HCT116 (cell line): ENCODE measurements around the gene CCDC87. TPM values are rescaled to one million over a fixed set of nuclear protein-coding genes. Genes with fewer than 3 reads are reported as not detected.

Experiments used
- ATAC-seq: fragments of 200-7000 bp; cut with Tn5 transposase; 2 replicates; pipeline ENCODE4 v1.9.1; 2020; ENCODE audit warnings: mild to moderate bottlenecking, moderate library complexity
- BruUV-seq: library from RNA; stranded (reverse); fragments of 400-500 nt; replicated peaks from 2 replicates; lab custom pipeline; 2021; lab: Mats Ljungman, UMichigan
- CTCF ChIA-PET: fragments of 300-600 bp; sonication (Branson Sonifier 250); formaldehyde crosslinking; loops from one replicate; lab custom pipeline; 2021; ENCODE audit warnings: antibody characterized with exemption; lab: Charles Lee
- POLR2A ChIA-PET: fragments of 300-600, 350-600 bp; sonication (Branson Sonifier 250); formaldehyde crosslinking; loops from one replicate; lab custom pipeline; 2021; ENCODE audit warnings: antibody characterized with exemption; lab: Charles Lee
- RAD21 ChIA-PET, 2 experiments: fragments of 300-600 bp; sonication (Branson Sonifier 250); formaldehyde crosslinking; loops; one replicate each; lab custom pipeline; 2023; ENCODE audit warnings: low total read pairs in 2 of 2; ENCODE audit not compliant: uncharacterized antibody in 2 of 2, unreplicated experiment in 2 of 2, low non-redundant PET in 1 of 2; lab: Charles Lee
- DNase-seq: peaks from one replicate; pipeline ENCODE4 v3.0.0-alpha.2; 2010; ENCODE audit warnings: low read depth, low spot score
- H2AFZ ChIP-seq: fragments of 200-600 bp; shearing (Covaris generic), sonication (generic); 2 replicates; pipeline ENCODE4 v1.6.1; 2017; ENCODE audit warnings: low read depth, mixed run types, mixed read lengths, antibody characterized with exemption, low read length; ENCODE audit not compliant: poor library complexity, severe bottlenecking
- H3K27ac ChIP-seq: 2 replicates; pipeline ENCODE4 v1.5.1; 2012; ENCODE audit warnings: low read depth, low read length
- H3K27me3 ChIP-seq: fragments of 200-600 bp; sonication (generic); 2 replicates; pipeline ENCODE4 v1.6.1; 2016; ENCODE audit warnings: mixed run types, low read length, mixed read lengths; ENCODE audit not compliant: insufficient read depth
- H3K36me3 ChIP-seq, 2 experiments: fragments of 200-500 bp in 1 of 2; fragments of 200-600 bp in 1 of 2; sonication (Bioruptor generic) in 1 of 2; sonication (generic) in 1 of 2; 2 replicates each; pipeline versions ENCODE4 v1.5.1 to v1.6.1; 2014 to 2016; ENCODE audit warnings: low read length in 2 of 2, inconsistent platforms in 1 of 2, mixed read lengths in 1 of 2, mixed run types in 1 of 2; ENCODE audit not compliant: insufficient read depth in 2 of 2, control insufficient read depth in 1 of 2
- H3K4me1 ChIP-seq, 2 experiments: fragments of 200-600 bp in 1 of 2; sonication (generic) in 1 of 2; 2 replicates each; pipeline versions ENCODE4 v1.5.1 to v1.6.1; 2012 to 2017; ENCODE audit warnings: low read length in 2 of 2, inconsistent platforms in 1 of 2, mild to moderate bottlenecking in 1 of 2, mixed read lengths in 1 of 2, mixed run types in 1 of 2, moderate library complexity in 1 of 2; ENCODE audit not compliant: insufficient read depth in 2 of 2, control insufficient read depth in 1 of 2
- H3K4me2 ChIP-seq: fragments of 200-600 bp; sonication (generic); 2 replicates; pipeline ENCODE4 v1.6.1; 2017; ENCODE audit warnings: mixed run types, low read length, mixed read lengths
- H3K4me3 ChIP-seq, 2 experiments: fragments of 200-600 bp in 1 of 2; sonication (generic) in 1 of 2; replicated peaks in 1 of 2; 2 replicates each; pipeline ENCODE4 v1.5.1; 2011 to 2016; ENCODE audit warnings: low read length in 2 of 2, control low read depth in 1 of 2, low read depth in 1 of 2, mild to moderate bottlenecking in 1 of 2, mixed read lengths in 1 of 2, mixed run types in 1 of 2
- H3K79me2 ChIP-seq: fragments of 200-600 bp; sonication (generic); 2 replicates; pipeline ENCODE4 v1.6.1; 2017; ENCODE audit warnings: mild to moderate bottlenecking, mixed run types, low read length, moderate library complexity, mixed read lengths; ENCODE audit not compliant: insufficient read depth
- H3K9ac ChIP-seq: fragments of 200-600 bp; sonication (generic); 2 replicates; pipeline ENCODE4 v1.6.1; 2016; ENCODE audit warnings: low read length, mixed read lengths
- H3K9me2 ChIP-seq: fragments of 200-600 bp; sonication (generic), shearing (Covaris generic); 2 replicates; pipeline ENCODE4 v1.6.1; 2017; ENCODE audit warnings: mixed run types, mild to moderate bottlenecking, moderate library complexity; ENCODE audit not compliant: insufficient read depth
- H3K9me3 ChIP-seq, 2 experiments: fragments of 200-500 bp in 1 of 2; fragments of 200-600 bp in 1 of 2; sonication (Bioruptor generic) in 1 of 2; sonication (generic) in 1 of 2; 2 replicates each; pipeline ENCODE4 v1.6.1; 2014 to 2017; ENCODE audit warnings: low read length in 2 of 2, mixed read lengths in 2 of 2, inconsistent platforms in 1 of 2, low read depth in 1 of 2, mild to moderate bottlenecking in 1 of 2, mixed run types in 1 of 2, moderate library complexity in 1 of 2; ENCODE audit not compliant: control insufficient read depth in 1 of 2, insufficient read depth in 1 of 2
- H4K20me1 ChIP-seq: fragments of 200-600 bp; sonication (generic), shearing (Covaris generic); 2 replicates; pipeline ENCODE4 v1.6.1; 2017; ENCODE audit warnings: mixed run types, mild to moderate bottlenecking, moderate library complexity; ENCODE audit not compliant: insufficient read depth
- CTCF ChIP-seq, 3 experiments: fragments of 200-600 bp in 1 of 3; sonication (generic) in 1 of 3; IDR thresholded peaks in 2 of 3; conservative IDR thresholded peaks in 1 of 3; 2 replicates each; pipeline ENCODE4 v1.5.1; 2012 to 2017; ENCODE audit warnings: low read depth in 2 of 3, low read length in 2 of 3, antibody characterized with exemption in 1 of 3, borderline replicate concordance in 1 of 3, control low read depth in 1 of 3, mild to moderate bottlenecking in 1 of 3, mixed read lengths in 1 of 3, mixed run types in 1 of 3, moderate library complexity in 1 of 3; ENCODE audit not compliant: insufficient read depth in 1 of 3
- EGR1 ChIP-seq: IDR thresholded peaks from 2 replicates; pipeline ENCODE4 v1.6.1; 2012; ENCODE audit warnings: low read depth
- ELF1 ChIP-seq: IDR thresholded peaks from 2 replicates; pipeline ENCODE4 v1.6.1; 2012; ENCODE audit warnings: low read depth, borderline replicate concordance
- EZH2phosphoT487 ChIP-seq: fragments of 200-600 bp; IDR thresholded peaks from 2 replicates; pipeline ENCODE4 v1.6.1; 2018; ENCODE audit warnings: antibody characterized with exemption, borderline replicate concordance
- FOSL1 ChIP-seq: IDR thresholded peaks from 2 replicates; pipeline ENCODE4 v1.6.1; 2012; ENCODE audit warnings: low read depth
- POLR2AphosphoS5 ChIP-seq: IDR thresholded peaks from 2 replicates; pipeline ENCODE4 v1.6.1; 2011; ENCODE audit warnings: mild to moderate bottlenecking, low read depth, low read length, moderate library complexity
- RAD21 ChIP-seq: IDR thresholded peaks from 2 replicates; pipeline ENCODE4 v1.6.1; 2012; ENCODE audit warnings: low read depth, mild to moderate bottlenecking
- SP1 ChIP-seq: IDR thresholded peaks from 2 replicates; pipeline ENCODE4 v1.6.1; 2012; ENCODE audit warnings: low read depth
- TCF7L2 ChIP-seq: IDR thresholded peaks from 2 replicates; pipeline ENCODE4 v1.7.0; 2011; ENCODE audit warnings: borderline replicate concordance, inconsistent platforms; ENCODE audit not compliant: insufficient read depth, insufficient read length; ENCODE audit errors: extremely low read depth
- ZBTB33 ChIP-seq: IDR thresholded peaks from 2 replicates; pipeline ENCODE4 v1.6.1; 2011; ENCODE audit warnings: mild to moderate bottlenecking, low read length, moderate library complexity; ENCODE audit not compliant: insufficient replicate concordance; ENCODE audit errors: extremely low read depth
- ZFX ChIP-seq: fragments of 450-650 bp; IDR thresholded peaks from 2 replicates; pipeline ENCODE4 v1.6.1; 2017
- intact Hi-C: fragments of 100-400 bp; cut with micrococcal nuclease; formaldehyde crosslinking; loops from 2 replicates; pipeline ENCODE4 v1.10.0; 2022
- total RNA-seq: library from RNA; stranded (reverse); gene quantifications from one replicate; pipeline ENCODE4 v1.2.1, GENCODE V29; 2021; ENCODE audit not compliant: unreplicated experiment

Gene CCDC87
- total RNA-seq, 1 experiment from 2014 or later, result 0.39 TPM

GRCh38 chr11:66603072-66603471 lies 10.2 kb upstream of the CCDC87 start:
- RAD21 ChIA-PET, result no interaction called here
- H2AFZ ChIP-seq, result no peak overlapping the region
- no peaks in the 10 kb centered on the region for H4K20me1 ChIP-seq
- CTCF ChIA-PET, result no interaction called here
- H3K36me3 ChIP-seq, result peaks cover 2 to 4% of the 10 kb centered on the region in 2 experiments; a peak in 3 of 4 replicates
- intact Hi-C loops, result no loop called here
- no peaks in the 10 kb centered on the region for H3K79me2 ChIP-seq
- POLR2A ChIA-PET, result no interaction called here
- H3K27me3 ChIP-seq, result no peaks in the 10 kb centered on the region
- no peak overlapping the region for H3K4me3 ChIP-seq
- DNase-seq, result no peak
- TF ChIP-seq FOSL1 (no peak), EGR1 (no peak), ZFX (no peak), RAD21 (no peak), SP1 (no peak), ELF1 (no peak), ZBTB33 (no peak), CTCF (IDR thresholded peaks at IDR 0.05 in 2 of 3, conservative IDR thresholded peaks at IDR 0.05 in 1 of 3; ENCODE audit: borderline replicate concordance in 1 of 3, insufficient read depth in 1 of 3, low read depth in 2 of 3, low read length in 2 of 3) (no peak), POLR2AphosphoS5 (no peak), EZH2phosphoT487 (no peak), TCF7L2 (no peak)
- H3K27ac ChIP-seq, result no peak overlapping the region
- H3K9me2 ChIP-seq, result no peaks in the 10 kb centered on the region
- H3K9me3 ChIP-seq, result no peaks in the 10 kb centered on the region
- no TSS peak for BruUV-seq
- peaks cover 0 to 6% of the 10 kb centered on the region in 2 experiments; a peak in 1 of 4 replicates for H3K4me1 ChIP-seq
- no peak overlapping the region for H3K4me2 ChIP-seq
- no peak for ATAC-seq
- no peak overlapping the region for H3K9ac ChIP-seq
